ENCODE results near the gene TEAD4. TPM values are rescaled to one million over a fixed set of nuclear protein-coding genes. Genes with fewer than 3 reads are reported as not detected.

The TEAD4 gene
- polyA plus RNA-seq (ENCODE audit: low read depth in 6 of 6): not detected

- DNase-seq (no peak), ATAC-seq (ENCODE audit: low read depth in 2 of 2) (no peak)
- Mint-ChIP-seq H3K27me3 (peaks cover 41 to 72% (median 68%) of the 10 kb centered on the region in 3 donors), H3K9me3 (peaks cover 0 to 4% (median 0%) of the 10 kb centered on the region in 7 donors), H3K4me3 (peak within 1 kb of the TSS; percentile 59 to 92 (median 82)), H3K36me3 (no peaks in the 10 kb centered on the region), H3K27ac (no peak within 1 kb of the TSS), H3K4me1 (peaks cover 15 to 20% (median 16%) of the 10 kb centered on the region in 3 donors)
Measured at GRCh38 chr12:2959192-2959504, at the start of gene TEAD4. Gene TEAD4, plus strand, starts transcription at chr12:2959397.

- Mint-ChIP-seq H3K36me3 (peaks cover 9 to 11% of the 10 kb centered on the region in 2 donors), H3K4me3 (no peak overlapping the region), H3K27ac (no peak overlapping the region), H3K9me3 (no peaks in the 10 kb centered on the region), H3K27me3 (no peaks in the 10 kb centered on the region), H3K4me1 (no peaks in the 10 kb centered on the region)
- DNase-seq: no peak
- ATAC-seq (ENCODE audit: low read depth in 2 of 2): no peak
Measured at GRCh38 chr12:2912216-2912575, 47.0 kb upstream of the TEAD4 start.

- Mint-ChIP-seq H3K4me1 (no peaks in the 10 kb centered on the region), H3K27me3 (no peaks in the 10 kb centered on the region), H3K4me3 (no peak overlapping the region), H3K27ac (no peak overlapping the region), H3K9me3 (no peaks in the 10 kb centered on the region), H3K36me3 (peaks cover 0 to 14% of the 10 kb centered on the region in 2 donors)
- no peak for ATAC-seq (ENCODE audit: low read depth in 2 of 2)
- no peak for DNase-seq
Measured at GRCh38 chr12:2919249-2919648, 39.9 kb upstream of the TEAD4 start.

GRCh38 chr12:2922329-2922728, 36.9 kb upstream of the TEAD4 start:
- H3K9me3 Mint-ChIP-seq: no peaks in the 10 kb centered on the region
- no peak for DNase-seq
- H3K27ac Mint-ChIP-seq: no peak overlapping the region
- H3K4me3 Mint-ChIP-seq: no peak overlapping the region
- H3K36me3 Mint-ChIP-seq: peaks cover 0 to 15% of the 10 kb centered on the region in 2 donors
- H3K4me1 Mint-ChIP-seq: no peaks in the 10 kb centered on the region
- no peaks in the 10 kb centered on the region for H3K27me3 Mint-ChIP-seq
- no peak for ATAC-seq (ENCODE audit: low read depth in 2 of 2)

GRCh38 chr12:2923057-2923456, 36.1 kb upstream of the TEAD4 start:
- ATAC-seq (ENCODE audit: low read depth in 2 of 2) (no peak), DNase-seq (no peak)
- Mint-ChIP-seq H3K9me3 (no peaks in the 10 kb centered on the region), H3K36me3 (peaks cover 6 to 20% of the 10 kb centered on the region in 2 donors), H3K4me1 (no peaks in the 10 kb centered on the region), H3K4me3 (no peak overlapping the region), H3K27me3 (no peaks in the 10 kb centered on the region), H3K27ac (no peak overlapping the region)

- H3K27ac Mint-ChIP-seq: no peak overlapping the region
- peaks cover 8 to 20% of the 10 kb centered on the region in 2 donors for H3K36me3 Mint-ChIP-seq
- H3K9me3 Mint-ChIP-seq: no peaks in the 10 kb centered on the region
- ATAC-seq (ENCODE audit: low read depth in 2 of 2): no peak
- H3K4me1 Mint-ChIP-seq: no peaks in the 10 kb centered on the region
- no peak overlapping the region for H3K4me3 Mint-ChIP-seq
- no peak for DNase-seq
- H3K27me3 Mint-ChIP-seq: no peaks in the 10 kb centered on the region
Measured at GRCh38 chr12:2924019-2924418, 35.2 kb upstream of the TEAD4 start.

- DNase-seq (no peak), ATAC-seq (ENCODE audit: low read depth in 2 of 2) (no peak)
- Mint-ChIP-seq H3K36me3 (peaks cover 8 to 20% of the 10 kb centered on the region in 2 donors), H3K27me3 (no peaks in the 10 kb centered on the region), H3K4me1 (no peaks in the 10 kb centered on the region), H3K4me3 (peak overlapping the region in 1 of 8 donors; percentile 4), H3K27ac (no peak overlapping the region), H3K9me3 (no peaks in the 10 kb centered on the region)
Measured at GRCh38 chr12:2925322-2925995, 33.7 kb upstream of the TEAD4 start.

- Mint-ChIP-seq H3K36me3 (peaks cover 13 to 21% of the 10 kb centered on the region in 2 donors), H3K4me3 (no peak overlapping the region), H3K4me1 (no peaks in the 10 kb centered on the region), H3K27ac (peak overlapping the region in 1 of 6 donors; percentile 39), H3K9me3 (no peaks in the 10 kb centered on the region), H3K27me3 (no peaks in the 10 kb centered on the region)
- ATAC-seq (ENCODE audit: low read depth in 2 of 2) (no peak), DNase-seq (no peak)
Measured at GRCh38 chr12:2930865-2931264, 28.3 kb upstream of the TEAD4 start.

- ATAC-seq (ENCODE audit: low read depth in 2 of 2): no peak
- H3K36me3 Mint-ChIP-seq: peaks cover 8 to 22% of the 10 kb centered on the region in 2 donors
- no peak overlapping the region for H3K27ac Mint-ChIP-seq
- H3K4me3 Mint-ChIP-seq: no peak overlapping the region
- no peaks in the 10 kb centered on the region for H3K9me3 Mint-ChIP-seq
- H3K4me1 Mint-ChIP-seq: peaks cover 0 to 7% (median 4%) of the 10 kb centered on the region in 3 donors
- no peak for DNase-seq
- H3K27me3 Mint-ChIP-seq: no peaks in the 10 kb centered on the region
Measured at GRCh38 chr12:2933586-2933985, 25.6 kb upstream of the TEAD4 start.

GRCh38 chr12:2934371-2934770, 24.8 kb upstream of the TEAD4 start:
- ATAC-seq (ENCODE audit: low read depth in 2 of 2) (no peak), DNase-seq (no peak)
- H3K4me3 Mint-ChIP-seq: no peak overlapping the region
- peaks cover 8 to 22% of the 10 kb centered on the region in 2 donors for H3K36me3 Mint-ChIP-seq
- H3K27ac Mint-ChIP-seq: peak overlapping the region in 1 of 6 donors; percentile 70
- no peaks in the 10 kb centered on the region for H3K27me3 Mint-ChIP-seq
- H3K9me3 Mint-ChIP-seq: no peaks in the 10 kb centered on the region
- H3K4me1 Mint-ChIP-seq: peaks cover 0 to 7% (median 4%) of the 10 kb centered on the region in 3 donors

- Mint-ChIP-seq H3K4me3 (no peak overlapping the region), H3K27ac (no peak overlapping the region), H3K36me3 (peaks cover 7 to 22% of the 10 kb centered on the region in 2 donors), H3K9me3 (no peaks in the 10 kb centered on the region), H3K4me1 (peaks cover 0 to 7% (median 4%) of the 10 kb centered on the region in 3 donors), H3K27me3 (no peaks in the 10 kb centered on the region)
- DNase-seq (no peak), ATAC-seq (ENCODE audit: low read depth in 2 of 2) (no peak)
Measured at GRCh38 chr12:2936301-2936700, 22.9 kb upstream of the TEAD4 start.

- peaks cover 7 to 22% of the 10 kb centered on the region in 2 donors for H3K36me3 Mint-ChIP-seq
Measured at GRCh38 chr12:2937500-2937899, 21.7 kb upstream of the TEAD4 start.

GRCh38 chr12:2939191-2939590, 20.0 kb upstream of the TEAD4 start:
- Mint-ChIP-seq H3K27me3 (no peaks in the 10 kb centered on the region), H3K36me3 (peaks cover 4 to 22% of the 10 kb centered on the region in 2 donors), H3K4me1 (peaks cover 0 to 7% (median 4%) of the 10 kb centered on the region in 3 donors), H3K4me3 (no peak overlapping the region), H3K9me3 (no peaks in the 10 kb centered on the region), H3K27ac (no peak overlapping the region)
- no peak for ATAC-seq (ENCODE audit: low read depth in 2 of 2)
- no peak for DNase-seq

More at GRCh38 chr12:2937500-2937899, 21.7 kb upstream of the TEAD4 start:
- Mint-ChIP-seq H3K9me3 (no peaks in the 10 kb centered on the region), H3K27ac (no peak overlapping the region), H3K4me1 (peaks cover 0 to 7% (median 4%) of the 10 kb centered on the region in 3 donors), H3K4me3 (no peak overlapping the region), H3K27me3 (no peaks in the 10 kb centered on the region)
- DNase-seq (no peak), ATAC-seq (ENCODE audit: low read depth in 2 of 2) (no peak)

- Mint-ChIP-seq H3K27me3 (no peaks in the 10 kb centered on the region), H3K27ac (peak overlapping the region in 1 of 6 donors; percentile 9), H3K4me1 (peaks cover 0 to 11% (median 4%) of the 10 kb centered on the region in 3 donors), H3K9me3 (no peaks in the 10 kb centered on the region), H3K36me3 (peaks cover 4 to 9% of the 10 kb centered on the region in 2 donors), H3K4me3 (no peak overlapping the region)
- no peak for DNase-seq
- no peak for ATAC-seq (ENCODE audit: low read depth in 2 of 2)
Measured at GRCh38 chr12:2940564-2940963, 18.6 kb upstream of the TEAD4 start.
